ENCODE data around the gene CSNK2A3. TPM values are rescaled to one million over a fixed set of nuclear protein-coding genes. Genes with fewer than 3 reads are reported as not detected.

The CSNK2A3 gene
- total RNA-seq, 1 experiment from 2014 or later = 2.0 TPM

DNA sequence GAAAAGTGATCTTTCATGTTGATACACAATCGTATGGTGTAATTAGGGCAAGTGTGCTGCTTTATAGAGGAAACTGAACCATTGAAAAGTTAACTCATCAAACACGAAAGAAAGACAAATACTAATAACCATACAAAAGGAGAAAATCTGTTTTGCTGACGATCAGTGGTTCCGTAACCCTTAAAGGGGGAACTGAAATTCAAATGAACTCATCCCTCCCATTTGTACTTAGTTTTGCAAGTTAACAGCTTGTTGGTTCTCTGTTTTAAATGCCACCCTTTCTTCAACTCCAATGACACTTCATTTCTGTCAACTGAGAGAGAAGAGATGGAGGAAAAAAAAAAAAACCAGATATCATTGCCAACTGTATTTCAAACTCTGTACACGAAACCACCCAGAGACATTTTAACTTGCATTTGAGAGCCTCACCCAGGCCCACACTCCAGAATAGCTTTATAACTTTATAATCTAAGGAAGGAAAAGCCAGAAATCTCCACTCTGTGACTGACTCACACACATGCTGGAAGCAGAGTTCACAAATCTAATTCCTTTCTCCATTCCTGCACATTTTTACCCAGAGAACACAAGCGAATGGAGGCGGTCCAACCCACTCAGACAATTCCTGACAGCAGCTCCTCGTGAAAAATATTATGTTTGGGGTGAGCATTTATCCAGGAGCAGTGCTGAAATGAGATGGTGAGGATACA is 17.4 kb upstream of the CSNK2A3 start:
- POLR2A ChIA-PET = no interaction called here
- no peak overlapping the region for H3K4me3 ChIP-seq (replicated peaks in 1 of 2; ENCODE audit: low read depth in 1 of 2, low read length in 2 of 2)
- no peak overlapping the region for H3K27ac ChIP-seq (ENCODE audit: low read depth, low read length)
- ATAC-seq (no peak), DNase-seq (ENCODE audit: low read depth, low spot score) (no peak)
- intact Hi-C loops (cut with micrococcal nuclease) = no loop called here
- TF ChIP-seq JUND (IDR thresholded peaks at IDR 0.05) (no peak), YY1 (IDR thresholded peaks at IDR 0.05; ENCODE audit: extremely low read depth, insufficient replicate concordance, low read depth, low read length) (no peak), CEBPB (IDR thresholded peaks at IDR 0.05; ENCODE audit: low read depth) (no peak), CBX3 (IDR thresholded peaks at IDR 0.05; ENCODE audit: low read depth) (no peak), ZFX (IDR thresholded peaks at IDR 0.05) (no peak), EZH2phosphoT487 (IDR thresholded peaks at IDR 0.05; ENCODE audit: borderline replicate concordance) (no peak), SIN3A (IDR thresholded peaks at IDR 0.05; ENCODE audit: low read depth) (no peak), EGR1 (IDR thresholded peaks at IDR 0.05; ENCODE audit: low read depth) (no peak), ZNF274 (IDR thresholded peaks at IDR 0.05; ENCODE audit: low read depth, low read length) (no peak), FOSL1 (IDR thresholded peaks at IDR 0.05; ENCODE audit: low read depth) (no peak), RAD21 (IDR thresholded peaks at IDR 0.05; ENCODE audit: low read depth) (no peak), POLR2A (IDR thresholded peaks at IDR 0.05; ENCODE audit: borderline replicate concordance, extremely low read depth, insufficient read depth, insufficient read length) (no peak), POLR2AphosphoS5 (IDR thresholded peaks at IDR 0.05; ENCODE audit: low read depth, low read length) (no peak), ELF1 (IDR thresholded peaks at IDR 0.05; ENCODE audit: borderline replicate concordance, low read depth) (no peak), SP1 (IDR thresholded peaks at IDR 0.05; ENCODE audit: low read depth) (no peak)
- TF ChIP-seq, protein P1, sequence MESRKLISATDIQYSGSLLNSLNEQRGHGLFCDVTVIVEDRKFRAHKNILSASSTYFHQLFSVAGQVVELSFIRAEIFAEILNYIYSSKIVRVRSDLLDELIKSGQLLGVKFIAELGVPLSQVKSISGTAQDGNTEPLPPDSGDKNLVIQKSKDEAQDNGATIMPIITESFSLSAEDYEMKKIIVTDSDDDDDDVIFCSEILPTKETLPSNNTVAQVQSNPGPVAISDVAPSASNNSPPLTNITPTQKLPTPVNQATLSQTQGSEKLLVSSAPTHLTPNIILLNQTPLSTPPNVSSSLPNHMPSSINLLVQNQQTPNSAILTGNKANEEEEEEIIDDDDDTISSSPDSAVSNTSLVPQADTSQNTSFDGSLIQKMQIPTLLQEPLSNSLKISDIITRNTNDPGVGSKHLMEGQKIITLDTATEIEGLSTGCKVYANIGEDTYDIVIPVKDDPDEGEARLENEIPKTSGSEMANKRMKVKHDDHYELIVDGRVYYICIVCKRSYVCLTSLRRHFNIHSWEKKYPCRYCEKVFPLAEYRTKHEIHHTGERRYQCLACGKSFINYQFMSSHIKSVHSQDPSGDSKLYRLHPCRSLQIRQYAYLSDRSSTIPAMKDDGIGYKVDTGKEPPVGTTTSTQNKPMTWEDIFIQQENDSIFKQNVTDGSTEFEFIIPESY (IDR thresholded peaks at IDR 0.05; ENCODE audit: extremely low read depth, insufficient replicate concordance, low read length) = no peak
- TF ChIP-seq, protein P2, sequence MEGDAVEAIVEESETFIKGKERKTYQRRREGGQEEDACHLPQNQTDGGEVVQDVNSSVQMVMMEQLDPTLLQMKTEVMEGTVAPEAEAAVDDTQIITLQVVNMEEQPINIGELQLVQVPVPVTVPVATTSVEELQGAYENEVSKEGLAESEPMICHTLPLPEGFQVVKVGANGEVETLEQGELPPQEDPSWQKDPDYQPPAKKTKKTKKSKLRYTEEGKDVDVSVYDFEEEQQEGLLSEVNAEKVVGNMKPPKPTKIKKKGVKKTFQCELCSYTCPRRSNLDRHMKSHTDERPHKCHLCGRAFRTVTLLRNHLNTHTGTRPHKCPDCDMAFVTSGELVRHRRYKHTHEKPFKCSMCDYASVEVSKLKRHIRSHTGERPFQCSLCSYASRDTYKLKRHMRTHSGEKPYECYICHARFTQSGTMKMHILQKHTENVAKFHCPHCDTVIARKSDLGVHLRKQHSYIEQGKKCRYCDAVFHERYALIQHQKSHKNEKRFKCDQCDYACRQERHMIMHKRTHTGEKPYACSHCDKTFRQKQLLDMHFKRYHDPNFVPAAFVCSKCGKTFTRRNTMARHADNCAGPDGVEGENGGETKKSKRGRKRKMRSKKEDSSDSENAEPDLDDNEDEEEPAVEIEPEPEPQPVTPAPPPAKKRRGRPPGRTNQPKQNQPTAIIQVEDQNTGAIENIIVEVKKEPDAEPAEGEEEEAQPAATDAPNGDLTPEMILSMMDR (IDR thresholded peaks at IDR 0.05 in 2 of 3, conservative IDR thresholded peaks at IDR 0.05 in 1 of 3; ENCODE audit: borderline replicate concordance in 1 of 3, insufficient read depth in 1 of 3, low read depth in 2 of 3, low read length in 2 of 3) = no peak
- TF ChIP-seq, protein P3, sequence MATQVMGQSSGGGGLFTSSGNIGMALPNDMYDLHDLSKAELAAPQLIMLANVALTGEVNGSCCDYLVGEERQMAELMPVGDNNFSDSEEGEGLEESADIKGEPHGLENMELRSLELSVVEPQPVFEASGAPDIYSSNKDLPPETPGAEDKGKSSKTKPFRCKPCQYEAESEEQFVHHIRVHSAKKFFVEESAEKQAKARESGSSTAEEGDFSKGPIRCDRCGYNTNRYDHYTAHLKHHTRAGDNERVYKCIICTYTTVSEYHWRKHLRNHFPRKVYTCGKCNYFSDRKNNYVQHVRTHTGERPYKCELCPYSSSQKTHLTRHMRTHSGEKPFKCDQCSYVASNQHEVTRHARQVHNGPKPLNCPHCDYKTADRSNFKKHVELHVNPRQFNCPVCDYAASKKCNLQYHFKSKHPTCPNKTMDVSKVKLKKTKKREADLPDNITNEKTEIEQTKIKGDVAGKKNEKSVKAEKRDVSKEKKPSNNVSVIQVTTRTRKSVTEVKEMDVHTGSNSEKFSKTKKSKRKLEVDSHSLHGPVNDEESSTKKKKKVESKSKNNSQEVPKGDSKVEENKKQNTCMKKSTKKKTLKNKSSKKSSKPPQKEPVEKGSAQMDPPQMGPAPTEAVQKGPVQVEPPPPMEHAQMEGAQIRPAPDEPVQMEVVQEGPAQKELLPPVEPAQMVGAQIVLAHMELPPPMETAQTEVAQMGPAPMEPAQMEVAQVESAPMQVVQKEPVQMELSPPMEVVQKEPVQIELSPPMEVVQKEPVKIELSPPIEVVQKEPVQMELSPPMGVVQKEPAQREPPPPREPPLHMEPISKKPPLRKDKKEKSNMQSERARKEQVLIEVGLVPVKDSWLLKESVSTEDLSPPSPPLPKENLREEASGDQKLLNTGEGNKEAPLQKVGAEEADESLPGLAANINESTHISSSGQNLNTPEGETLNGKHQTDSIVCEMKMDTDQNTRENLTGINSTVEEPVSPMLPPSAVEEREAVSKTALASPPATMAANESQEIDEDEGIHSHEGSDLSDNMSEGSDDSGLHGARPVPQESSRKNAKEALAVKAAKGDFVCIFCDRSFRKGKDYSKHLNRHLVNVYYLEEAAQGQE (IDR thresholded peaks at IDR 0.05; ENCODE audit: low read depth) = no peak
- TF ChIP-seq, protein P4, sequence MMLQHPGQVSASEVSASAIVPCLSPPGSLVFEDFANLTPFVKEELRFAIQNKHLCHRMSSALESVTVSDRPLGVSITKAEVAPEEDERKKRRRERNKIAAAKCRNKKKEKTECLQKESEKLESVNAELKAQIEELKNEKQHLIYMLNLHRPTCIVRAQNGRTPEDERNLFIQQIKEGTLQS (IDR thresholded peaks at IDR 0.05) = no peak
- no peak overlapping the region for H2AFZ ChIP-seq (ENCODE audit: low read depth, low read length, poor library complexity, severe bottlenecking)
- no peak overlapping the region for H3K4me2 ChIP-seq (ENCODE audit: low read length)
- H3K36me3 ChIP-seq (ENCODE audit: control insufficient read depth in 1 of 2, insufficient read depth in 2 of 2, low read length in 2 of 2) = peaks cover 0 to 5% of the 10 kb centered on the region in 2 experiments; a peak in 1 of 4 replicates
- H3K4me1 ChIP-seq (ENCODE audit: control insufficient read depth in 1 of 2, insufficient read depth in 2 of 2, low read length in 2 of 2) = no peaks in the 10 kb centered on the region
- no peaks in the 10 kb centered on the region for H4K20me1 ChIP-seq (ENCODE audit: insufficient read depth)
- H3K9me2 ChIP-seq (ENCODE audit: insufficient read depth) = no peaks in the 10 kb centered on the region
- H3K79me2 ChIP-seq (ENCODE audit: insufficient read depth, low read length) = no peaks in the 10 kb centered on the region
- no peaks in the 10 kb centered on the region for H3K27me3 ChIP-seq (ENCODE audit: insufficient read depth, low read length)
- no peak overlapping the region for H3K9ac ChIP-seq (ENCODE audit: low read length)
- peaks cover 0 to 4% of the 10 kb centered on the region in 2 experiments; a peak in 1 of 4 replicates for H3K9me3 ChIP-seq (ENCODE audit: control insufficient read depth in 1 of 2, insufficient read depth in 1 of 2, low read depth in 1 of 2, low read length in 2 of 2)
- RAD21 ChIA-PET (ENCODE audit: low non-redundant PET in 1 of 2, low total read pairs in 2 of 2, uncharacterized antibody in 2 of 2, unreplicated experiment in 2 of 2) = no interaction called here
- BruUV-seq (replicated peaks) = no TSS peak
- CTCF ChIA-PET = no interaction called here
